HG03196 (cell line): ENCODE data around the gene NHS.

Source experiments
- ATAC-seq: cut with Tn5 transposase; IDR thresholded peaks from one replicate; pipeline ENCODE4 v1.9.1; 2021; ENCODE audit not compliant: unreplicated experiment

The NHS gene

DNA sequence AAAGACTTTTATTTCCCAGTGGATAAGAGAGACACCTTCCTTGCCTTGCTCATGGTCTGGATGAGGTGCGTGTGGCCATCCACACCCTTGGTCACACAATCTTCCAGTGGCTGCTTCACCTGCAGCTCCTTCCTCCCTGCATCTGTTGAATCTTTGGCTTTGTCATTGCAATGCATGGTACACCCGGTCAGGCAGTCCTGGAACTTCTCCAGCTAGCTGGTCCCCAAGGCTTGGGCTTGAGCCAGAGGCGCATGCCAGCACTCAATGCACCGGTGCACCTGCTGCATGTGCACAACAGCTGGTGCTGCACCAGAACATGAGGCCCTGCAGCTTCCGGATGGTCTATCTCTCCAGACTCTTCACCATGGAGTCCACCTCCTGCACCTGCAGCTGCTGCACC is 394.0 kb downstream of the NHS start:
- no peak for ATAC-seq

- ATAC-seq, result no peak
Observed at GRCh38 chrX:17769701-17770269, 394.8 kb downstream of the NHS start.

DNA sequence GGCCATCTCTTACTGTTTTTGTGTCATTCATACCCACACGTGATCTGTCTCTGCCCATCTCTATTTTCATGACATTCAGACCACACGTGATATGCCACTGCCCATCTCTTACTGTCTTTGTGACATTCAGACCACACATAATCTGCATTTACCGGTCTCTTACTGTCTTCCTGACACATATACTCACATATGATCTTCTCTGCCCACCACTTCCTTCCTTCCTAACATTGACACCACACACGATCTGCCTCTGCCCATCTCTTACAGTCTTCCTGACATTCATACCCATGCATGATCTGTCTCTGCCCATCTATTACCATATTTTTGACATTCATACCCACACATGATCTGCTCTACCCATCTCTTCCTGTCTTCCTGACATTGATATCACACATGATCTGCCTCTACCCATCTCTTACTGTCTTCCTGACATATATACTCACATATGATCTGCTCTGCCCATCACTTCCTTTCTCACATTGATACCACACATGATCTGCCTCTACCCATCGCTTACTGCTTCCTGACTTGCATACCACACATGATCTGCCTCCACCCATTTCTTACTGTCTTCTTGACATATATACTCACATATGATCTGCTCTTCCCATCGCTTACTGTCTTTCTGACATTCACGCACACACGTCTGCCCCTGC is 398.3 kb downstream of the NHS start:
- ATAC-seq, result no peak

DNA sequence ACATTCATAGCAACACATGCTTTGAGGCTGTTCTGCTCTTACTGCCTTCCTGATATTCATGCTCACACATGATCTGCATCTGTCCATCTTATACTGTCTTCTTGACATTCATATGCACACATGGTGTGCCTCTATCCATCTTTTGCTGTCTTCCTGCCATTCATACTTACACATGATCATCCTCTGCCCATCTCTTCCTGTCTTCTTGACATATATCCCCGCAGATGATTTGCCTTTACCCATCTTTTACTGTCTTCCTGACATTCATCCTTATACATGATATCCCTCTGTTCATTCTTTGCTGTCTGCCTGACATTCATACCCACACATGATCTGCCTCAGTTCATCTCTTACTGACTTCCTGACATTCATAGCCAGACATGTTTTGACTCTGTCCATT is 399.1 kb downstream of the NHS start:
- no peak for ATAC-seq

GRCh38 chrX:17778997-17779396 is 404.0 kb downstream of the NHS start:
- no peak for ATAC-seq

- no peak for ATAC-seq
Observed at GRCh38 chrX:17779434-17779833, 404.4 kb downstream of the NHS start.
